ENCODE results near the gene SHISA4. TPM values are rescaled to one million over a fixed set of nuclear protein-coding genes. Genes with fewer than 3 reads are reported as not detected.

Gene SHISA4
- total RNA-seq, 3 donors from 2014 or later: 0.19 to 0.40 (median 0.37) TPM

- Mint-ChIP-seq H3K9me3 (no peaks in the 10 kb centered on the region), H3K27me3 (ENCODE audit: low read depth) (peaks cover 33% of the 10 kb centered on the region), H3K4me1 (ENCODE audit: low read depth) (peaks cover 5% of the 10 kb centered on the region), H3K36me3 (ENCODE audit: insufficient read depth) (no peaks in the 10 kb centered on the region), H3K4me3 (no peak overlapping the region)
- DNase-seq: no peak
- ATAC-seq: no peak
Observed at GRCh38 chr1:201941420-201942128, 52.9 kb downstream of the SHISA4 start.

- Mint-ChIP-seq H3K36me3 (ENCODE audit: insufficient read depth) (no peaks in the 10 kb centered on the region), H3K9me3 (no peaks in the 10 kb centered on the region), H3K4me1 (ENCODE audit: low read depth) (peaks cover 7% of the 10 kb centered on the region), H3K27me3 (ENCODE audit: low read depth) (peaks cover 37% of the 10 kb centered on the region), H3K4me3 (no peak overlapping the region)
- ATAC-seq (no peak), DNase-seq (no peak)
Observed at GRCh38 chr1:201942129-201942495, 53.4 kb downstream of the SHISA4 start.

Other genes starting within 250 kb of the SHISA4 start
- gene IPO9, start 59.7 kb upstream of the SHISA4 start, total RNA-seq: 10 to 100 TPM; 45.4 to 48.3 (median 46.9) TPM
- under 1 TPM in 2 of 3 donors, not detected in 1; 0.08 to 0.14 TPM for gene LMOD1, start 57.6 kb downstream of the SHISA4 start, total RNA-seq
- gene TIMM17A, start 66.6 kb downstream of the SHISA4 start, total RNA-seq: 100 to 1,000 TPM; 144 to 160 (median 146) TPM
- 10 to 100 TPM; 14.3 to 20.2 (median 17.5) TPM for gene RNPEP, start 93.8 kb downstream of the SHISA4 start, total RNA-seq
- gene ELF3, start 121.7 kb downstream of the SHISA4 start, total RNA-seq: 1 to 10 TPM in 2 of 3 donors, under 1 TPM in 1; 0.87 to 1.4 (median 1.0) TPM
- gene GPR37L1, start 234.0 kb downstream of the SHISA4 start, total RNA-seq: not detected